IPS DF 19.7 (cell line): ENCODE measurements around the gene NEB.

Experiments
- DNase-seq: peaks from one replicate; pipeline ENCODE4 v3.0.0-alpha.2; 2013; ENCODE audit warnings: low read depth, low spot score

Gene NEB

GRCh38 chr2:151481744-151482143 lies 252.5 kb downstream of the NEB start:
- no peak for DNase-seq

DNA sequence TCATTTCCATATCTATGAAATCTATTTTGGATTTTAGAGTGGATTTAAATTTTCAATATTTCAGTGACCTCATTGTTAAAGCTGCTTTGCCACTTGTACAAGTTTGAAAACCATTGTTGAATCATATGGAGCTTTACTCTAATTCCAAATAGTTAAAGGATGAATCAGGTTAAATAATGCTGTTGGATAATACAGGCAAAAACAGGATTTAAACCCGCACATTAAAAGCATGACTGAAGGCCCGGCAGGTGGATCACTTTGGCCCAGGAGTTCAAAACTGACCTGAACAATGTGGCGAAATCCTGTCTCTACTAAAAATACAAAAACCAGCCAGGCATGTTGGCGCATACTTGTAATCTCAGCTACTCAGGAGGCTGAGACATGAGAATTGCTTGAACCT lies 256.3 kb downstream of the NEB start:
- DNase-seq: no peak

- no peak for DNase-seq
These were observed 258.0 kb downstream of the NEB start for GRCh38 chr2:151476287-151476686.

GRCh38 chr2:151475071-151475470 lies 259.2 kb downstream of the NEB start:
- no peak for DNase-seq

GRCh38 chr2:151472966-151473365 lies 261.3 kb downstream of the NEB start:
- no peak for DNase-seq

GRCh38 chr2:151470556-151470955 lies 263.7 kb downstream of the NEB start:
- no peak for DNase-seq

DNA sequence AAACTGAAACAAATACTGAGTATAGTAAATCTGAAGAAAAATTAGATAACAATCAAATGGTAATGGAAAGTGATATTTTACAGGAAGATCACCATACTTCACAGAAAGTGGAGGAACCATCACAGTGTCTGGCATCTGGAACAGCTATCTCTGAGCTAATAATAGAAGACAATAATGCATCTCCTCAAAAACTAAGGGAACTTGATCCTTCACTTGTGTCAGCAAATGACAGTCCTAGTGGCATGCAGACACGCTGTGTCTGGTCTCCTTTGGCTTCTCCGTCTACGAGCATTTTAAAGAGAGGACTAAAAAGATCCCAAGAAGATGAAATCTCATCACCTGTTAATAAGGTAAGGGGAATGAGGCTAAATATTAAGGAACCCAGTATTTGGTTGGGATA lies 268.5 kb downstream of the NEB start:
- no peak for DNase-seq

- DNase-seq: no peak
These were observed 274.9 kb downstream of the NEB start for GRCh38 chr2:151459358-151459757.

GRCh38 chr2:151439127-151439526 lies 295.1 kb downstream of the NEB start:
- no peak for DNase-seq

DNA sequence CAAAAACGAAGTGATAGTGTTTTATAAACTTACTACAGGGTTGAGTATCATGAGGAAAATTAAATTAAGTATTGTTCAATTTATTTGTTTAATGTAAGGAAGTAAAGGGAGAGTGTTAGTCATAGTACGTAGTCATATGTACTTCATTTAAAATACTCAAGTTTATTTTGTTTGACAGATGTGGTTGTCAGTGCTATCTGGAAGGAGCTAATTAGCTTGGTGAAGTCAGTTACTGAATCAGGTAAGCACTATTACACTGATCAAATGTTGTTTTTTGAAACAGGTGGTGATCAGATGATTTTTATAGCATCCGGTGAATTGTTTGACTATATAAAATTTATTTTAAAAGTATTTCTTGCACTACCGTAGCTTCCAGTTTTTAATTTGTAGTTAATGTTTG lies 295.8 kb downstream of the NEB start:
- no peak for DNase-seq

GRCh38 chr2:151437630-151438029 lies 296.6 kb downstream of the NEB start:
- DNase-seq: no peak
